OCI-LY7 (cell line): ENCODE results near the gene CDCA8. TPM values are rescaled to one million over a fixed set of nuclear protein-coding genes. Genes with fewer than 3 reads are reported as not detected.
A peak's percentile ranks its signal among the peaks of the same experiment; 100 is the strongest.

Source experiments
- BruUV-seq: library from RNA; stranded (reverse); fragments of 400-500 nt; replicated peaks from 2 replicates; lab custom pipeline; 2021; lab: Mats Ljungman, UMichigan
- CTCF ChIA-PET: fragments of 300-600 bp; sonication (Branson Sonifier 250); formaldehyde crosslinking; loops from one replicate; lab custom pipeline; 2022; ENCODE audit warnings: antibody characterized with exemption; ENCODE audit not compliant: unreplicated experiment; lab: Charles Lee
- POLR2A ChIA-PET: fragments of 300-600 bp; sonication (Branson Sonifier 250); formaldehyde crosslinking; loops from one replicate; lab custom pipeline; 2022; ENCODE audit warnings: antibody characterized with exemption; lab: Charles Lee
- DNase-seq: peaks from one replicate; pipeline ENCODE4 v3.0.0-alpha.2; 2015; ENCODE audit warnings: low spot score
- H2AFZ ChIP-seq: fragments of 200-600 bp; sonication (generic), shearing (Covaris generic); 2 replicates; pipeline ENCODE4 v1.6.1; 2014; ENCODE audit warnings: mild to moderate bottlenecking, antibody characterized with exemption, low read length, moderate library complexity
- H3K27ac ChIP-seq: fragments of 200-600 bp; sonication (generic); 2 replicates; pipeline ENCODE4 v1.5.1; 2014; ENCODE audit warnings: mixed run types, low read depth, mild to moderate bottlenecking, moderate library complexity, low read length, inconsistent platforms; ENCODE audit not compliant: poor library complexity, severe bottlenecking
- H3K36me3 ChIP-seq: fragments of 200-600 bp; sonication (generic); 2 replicates; pipeline ENCODE4 v1.6.1; 2014; ENCODE audit warnings: mild to moderate bottlenecking, antibody characterized with exemption, low read length, moderate library complexity, mixed read lengths; ENCODE audit not compliant: insufficient read depth
- H3K4me1 ChIP-seq: fragments of 200-600 bp; sonication (generic); 2 replicates; pipeline ENCODE4 v1.5.1; 2014; ENCODE audit warnings: mild to moderate bottlenecking, low read length; ENCODE audit not compliant: insufficient read depth, poor library complexity, severe bottlenecking
- H3K4me2 ChIP-seq: fragments of 200-600 bp; sonication (generic); 2 replicates; pipeline ENCODE4 v1.6.1; 2014; ENCODE audit warnings: mild to moderate bottlenecking, low read length
- H3K4me3 ChIP-seq: fragments of 200-600 bp; sonication (generic); 2 replicates; pipeline ENCODE4 v1.5.1; 2014; ENCODE audit warnings: mild to moderate bottlenecking, low read depth, low read length; ENCODE audit not compliant: poor library complexity, severe bottlenecking
- H3K79me2 ChIP-seq: fragments of 200-600 bp; sonication (generic); 2 replicates; pipeline ENCODE4 v1.6.1; 2016; ENCODE audit warnings: low read depth, mild to moderate bottlenecking, low read length, moderate library complexity, mixed read lengths; ENCODE audit not compliant: insufficient read depth
- H3K9me2 ChIP-seq: fragments of 200-600 bp; sonication (generic); 2 replicates; pipeline ENCODE4 v1.6.1; 2016; ENCODE audit warnings: mild to moderate bottlenecking, low read length, mixed read lengths; ENCODE audit not compliant: insufficient read depth
- H3K9me3 ChIP-seq: fragments of 200-600 bp; sonication (generic); 2 replicates; pipeline ENCODE4 v1.6.1; 2014; ENCODE audit warnings: mild to moderate bottlenecking, mixed run types, low read length, mixed read lengths
- H4K20me1 ChIP-seq: fragments of 200-600 bp; sonication (generic); 2 replicates; pipeline ENCODE4 v1.6.1; 2014; ENCODE audit warnings: mild to moderate bottlenecking, antibody characterized with exemption, low read length, moderate library complexity, mixed read lengths; ENCODE audit not compliant: insufficient read depth
- EZH2phosphoT487 ChIP-seq: fragments of 200-600 bp; sonication (generic); IDR thresholded peaks from 2 replicates; pipeline ENCODE4 v1.6.1; 2018; ENCODE audit warnings: low read depth, borderline replicate concordance, mild to moderate bottlenecking, mixed run types, antibody characterized with exemption, low read length, moderate library complexity, mixed read lengths
- intact Hi-C: fragments of 100-400 bp; cut with micrococcal nuclease; formaldehyde crosslinking; loops from one replicate; pipeline ENCODE4 v1.10.0; 2022; ENCODE audit not compliant: unreplicated experiment
- total RNA-seq, 2 experiments: library from RNA; depleted of rRNA in 1 of 2; stranded (reverse); fragments of >200 nt in 1 of 2; shearing (Covaris generic) in 1 of 2; gene quantifications; 2 replicates each; pipeline ENCODE4 v1.2.3, GENCODE V29; 2014 to 2022
- TF ChIP-seq, protein P1 (sequence below): fragments of 200-600 bp; sonication (generic); conservative IDR thresholded peaks from 2 replicates; pipeline ENCODE4 v1.5.1; 2014; ENCODE audit warnings: mild to moderate bottlenecking, antibody characterized with exemption, low read length, moderate library complexity, mixed read lengths

Gene CDCA8
- total RNA-seq, 2 experiments from 2014 or later = 60.0 to 111 TPM

DNA sequence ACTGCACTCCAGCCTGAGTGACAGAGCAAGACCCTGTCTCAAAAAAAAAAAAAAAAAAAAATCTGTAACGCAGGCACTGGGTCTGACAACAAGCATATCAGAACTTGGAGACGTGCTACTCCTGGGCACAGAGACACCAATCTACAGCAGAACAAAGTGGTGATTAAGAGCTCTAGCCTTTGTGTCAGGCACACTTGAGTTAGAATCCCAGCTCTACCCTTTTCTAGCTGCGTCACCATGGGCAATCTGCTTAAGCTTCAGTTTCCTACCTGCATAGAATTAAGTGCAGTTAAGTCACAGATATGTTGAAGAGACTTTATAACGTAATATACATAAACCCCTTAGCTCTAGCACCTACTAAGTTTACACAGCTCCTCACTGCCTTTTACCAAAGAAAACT, 3.4 kb upstream of the CDCA8 start:
- intact Hi-C loops = no loop called here
- no peak for DNase-seq
- TF ChIP-seq, protein P1, sequence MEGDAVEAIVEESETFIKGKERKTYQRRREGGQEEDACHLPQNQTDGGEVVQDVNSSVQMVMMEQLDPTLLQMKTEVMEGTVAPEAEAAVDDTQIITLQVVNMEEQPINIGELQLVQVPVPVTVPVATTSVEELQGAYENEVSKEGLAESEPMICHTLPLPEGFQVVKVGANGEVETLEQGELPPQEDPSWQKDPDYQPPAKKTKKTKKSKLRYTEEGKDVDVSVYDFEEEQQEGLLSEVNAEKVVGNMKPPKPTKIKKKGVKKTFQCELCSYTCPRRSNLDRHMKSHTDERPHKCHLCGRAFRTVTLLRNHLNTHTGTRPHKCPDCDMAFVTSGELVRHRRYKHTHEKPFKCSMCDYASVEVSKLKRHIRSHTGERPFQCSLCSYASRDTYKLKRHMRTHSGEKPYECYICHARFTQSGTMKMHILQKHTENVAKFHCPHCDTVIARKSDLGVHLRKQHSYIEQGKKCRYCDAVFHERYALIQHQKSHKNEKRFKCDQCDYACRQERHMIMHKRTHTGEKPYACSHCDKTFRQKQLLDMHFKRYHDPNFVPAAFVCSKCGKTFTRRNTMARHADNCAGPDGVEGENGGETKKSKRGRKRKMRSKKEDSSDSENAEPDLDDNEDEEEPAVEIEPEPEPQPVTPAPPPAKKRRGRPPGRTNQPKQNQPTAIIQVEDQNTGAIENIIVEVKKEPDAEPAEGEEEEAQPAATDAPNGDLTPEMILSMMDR = no peak
- no peak for TF ChIP-seq EZH2phosphoT487
- no TSS peak for BruUV-seq
- H3K4me3 ChIP-seq = peak overlapping the region; percentile 99
- H3K79me2 ChIP-seq = peaks cover 48% of the 10 kb centered on the region
- CTCF ChIA-PET = interaction anchor here (0.5 to 1.1 kb wide), 3 partner anchors 12 to 823 kb away, joined by 3 to 6 read pairs (median 3); no protein-coding TSS in a partner anchor
- H2AFZ ChIP-seq = no peak overlapping the region
- no peaks in the 10 kb centered on the region for H3K9me3 ChIP-seq
- no peaks in the 10 kb centered on the region for H3K9me2 ChIP-seq
- H3K36me3 ChIP-seq = peaks cover 48% of the 10 kb centered on the region
- H3K27ac ChIP-seq = peak overlapping the region; percentile 51
- no peaks in the 10 kb centered on the region for H4K20me1 ChIP-seq
- POLR2A ChIA-PET = interaction anchor here (0.7 to 1.6 kb wide), 9 partner anchors 11 to 275 kb away, joined by 3 to 10 read pairs (median 4); partner anchors contain the start of genes GNL2 and MEAF6
- peaks cover 38% of the 10 kb centered on the region for H3K4me1 ChIP-seq
- peak overlapping the region; percentile 100 for H3K4me2 ChIP-seq

DNA sequence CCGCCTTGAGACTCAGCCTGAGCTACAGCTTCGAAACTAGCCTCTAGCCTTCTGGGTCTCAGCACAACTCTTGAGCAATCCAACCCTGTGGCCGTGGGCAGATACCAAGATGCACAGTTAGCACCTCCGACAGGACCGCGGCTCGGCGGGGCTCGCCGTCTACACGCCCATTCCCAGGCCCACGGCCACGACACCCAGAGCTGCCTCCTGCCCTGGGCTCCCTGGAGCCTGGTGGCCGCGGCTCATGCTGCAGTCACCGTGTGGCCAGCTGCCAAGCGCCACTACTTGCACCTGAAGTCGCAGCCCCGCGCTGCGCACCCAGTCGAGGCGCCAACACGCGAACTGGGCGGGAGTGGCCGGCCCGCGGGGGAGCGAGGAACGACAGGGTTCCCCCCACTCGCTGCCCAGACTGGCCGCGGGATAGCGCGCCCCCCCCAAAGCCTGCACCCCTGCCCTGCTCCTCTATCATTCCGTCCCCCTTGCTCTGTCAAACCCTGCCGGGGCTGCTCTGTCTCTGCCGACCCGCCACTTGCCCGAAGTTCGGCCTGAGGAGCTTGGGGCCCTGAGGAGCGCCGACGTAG, 729 bp upstream of the CDCA8 start:
- Histone ChIP-seq H3K27ac (peak overlapping the region; percentile 66), H3K9me3 (no peaks in the 10 kb centered on the region), H4K20me1 (peaks cover 11% of the 10 kb centered on the region; the same call in 1 of the 2 replicates), H3K4me2 (peak overlapping the region; percentile 98), H3K79me2 (peaks cover 75% of the 10 kb centered on the region), H2AFZ (peak overlapping the region; percentile 66), H3K4me1 (peaks cover 36% of the 10 kb centered on the region), H3K36me3 (peaks cover 50% of the 10 kb centered on the region), H3K9me2 (no peaks in the 10 kb centered on the region), H3K4me3 (peak overlapping the region; percentile 99)
- POLR2A ChIA-PET = interaction anchor here (0.7 to 1.7 kb wide), 3 partner anchors 10 to 177 kb away, joined by 4 to 7 read pairs (median 6); partner anchors contain the start of genes MEAF6 and MTF1
- peak; percentile 39 for DNase-seq
- intact Hi-C loops = loop anchor here (2.0 to 10.0 kb wide), 5 partner anchors 117 to 323 kb away; partner anchors contain the start of genes MEAF6, MTF1, UTP11 and YRDC
- CTCF ChIA-PET = no interaction called here
- BruUV-seq = no TSS peak
- no peak for TF ChIP-seq EZH2phosphoT487
- TF ChIP-seq, protein P1 = no peak

DNA sequence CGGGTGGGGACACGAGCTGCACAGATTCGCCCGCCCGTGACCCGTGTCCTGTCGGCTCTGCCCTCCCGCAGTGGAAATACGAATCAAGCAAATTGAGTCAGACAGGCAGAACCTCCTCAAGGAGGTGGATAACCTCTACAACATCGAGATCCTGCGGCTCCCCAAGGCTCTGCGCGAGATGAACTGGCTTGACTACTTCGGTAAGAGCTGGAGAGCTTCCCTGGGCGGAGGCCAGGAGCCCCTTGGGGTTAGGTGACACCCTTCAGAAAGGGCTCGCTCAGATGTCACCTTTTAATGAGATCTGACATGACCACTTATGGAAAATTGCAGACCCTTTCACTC, 489 bp downstream of the CDCA8 start:
- TF ChIP-seq EZH2phosphoT487 = no peak
- TF ChIP-seq, protein P1 = no peak
- Histone ChIP-seq H3K27ac (peak overlapping the region; percentile 76), H3K36me3 (peaks cover 52% of the 10 kb centered on the region), H3K79me2 (peaks cover 79% of the 10 kb centered on the region), H3K9me3 (no peaks in the 10 kb centered on the region), H3K4me2 (peak overlapping the region; percentile 80), H4K20me1 (peaks cover 21% of the 10 kb centered on the region; the same call in 1 of the 2 replicates), H3K9me2 (no peaks in the 10 kb centered on the region), H3K4me1 (peaks cover 36% of the 10 kb centered on the region), H2AFZ (peak overlapping the region; percentile 29; the same call in 1 of the 2 replicates), H3K4me3 (peak overlapping the region; percentile 99)
- POLR2A ChIA-PET = interaction anchor here (0.6 to 1.7 kb wide), 3 partner anchors 8 to 1475 kb away, joined by 3 to 6 read pairs (median 4); partner anchors contain the start of gene MEAF6
- DNase-seq = no peak
- CTCF ChIA-PET = interaction anchor here (0.8 kb wide), 1 partner anchor 14 kb away, joined by 3 read pairs; no protein-coding TSS in a partner anchor
- intact Hi-C loops = loop anchor here (2.0 to 10.0 kb wide), 5 partner anchors 116 to 322 kb away; partner anchors contain the start of genes MEAF6, MTF1, UTP11 and YRDC
- BruUV-seq = no TSS peak
